ENCODE measurements around the gene SNTB2. TPM values are rescaled to one million over a fixed set of nuclear protein-coding genes. Genes with fewer than 3 reads are reported as not detected.

The SNTB2 gene
- total RNA-seq, 4 donors from 2014 or later = 13.3 to 36.8 (median 33.0) TPM

- peaks cover 0 to 88% of the 10 kb centered on the region in 2 donors for H3K36me3 ChIP-seq
- H3K4me3 ChIP-seq = no peak overlapping the region
- H3K4me1 ChIP-seq = no peaks in the 10 kb centered on the region
- H3K27me3 ChIP-seq = no peaks in the 10 kb centered on the region
- H3K27ac ChIP-seq = no peak overlapping the region
- ATAC-seq = no peak
- H3K9me3 ChIP-seq = no peaks in the 10 kb centered on the region
- intact Hi-C loops (cut with DNase I; ENCODE audit: low total_unique reads) (no loop called here), in situ Hi-C loops (cut with MboI; ENCODE audit: low sequenced_read_pairs in 4 of 4) (loop anchor here in 1 of 4 donors (25.0 kb wide), 1 partner anchor 127 kb away; no protein-coding TSS in a partner anchor)
- TF ChIP-seq CTCF (IDR thresholded peaks at IDR 0.05 in 4 of 5, conservative IDR thresholded peaks at IDR 0.05 in 1 of 5) (no peak), POLR2A (IDR thresholded peaks at IDR 0.05) (no peak)
- DNase-seq = no peak
These were observed 26.8 kb upstream of the SNTB2 start for GRCh38 chr16:69160192-69160591.

- in situ Hi-C loops (cut with MboI; ENCODE audit: low sequenced_read_pairs in 4 of 4) = loop anchor here in 1 of 4 donors (25.0 kb wide), 1 partner anchor 122 kb away; no protein-coding TSS in a partner anchor
- H3K27me3 ChIP-seq = no peaks in the 10 kb centered on the region
- H3K9me3 ChIP-seq = no peaks in the 10 kb centered on the region
- no peak overlapping the region for H3K4me3 ChIP-seq
- peaks cover 0 to 90% of the 10 kb centered on the region in 2 donors for H3K36me3 ChIP-seq
- intact Hi-C loops (cut with DNase I; ENCODE audit: low total_unique reads) = no loop called here
- TF ChIP-seq CTCF (IDR thresholded peaks at IDR 0.05 in 4 of 5, conservative IDR thresholded peaks at IDR 0.05 in 1 of 5) (no peak), POLR2A (IDR thresholded peaks at IDR 0.05) (no peak)
- no peak overlapping the region for H3K27ac ChIP-seq
- no peak for DNase-seq
- no peak for ATAC-seq
- H3K4me1 ChIP-seq = no peaks in the 10 kb centered on the region
These were observed 21.4 kb upstream of the SNTB2 start for GRCh38 chr16:69165584-69165983.

GRCh38 chr16:69166221-69166833 lies 20.6 kb upstream of the SNTB2 start:
- no peaks in the 10 kb centered on the region for H3K4me1 ChIP-seq
- peaks cover 0 to 82% of the 10 kb centered on the region in 2 donors for H3K36me3 ChIP-seq
- TF ChIP-seq CTCF (IDR thresholded peaks at IDR 0.05 in 4 of 5, conservative IDR thresholded peaks at IDR 0.05 in 1 of 5) (no peak), POLR2A (IDR thresholded peaks at IDR 0.05) (no peak)
- DNase-seq (no peak), ATAC-seq (no peak)
- no peaks in the 10 kb centered on the region for H3K27me3 ChIP-seq
- in situ Hi-C loops (cut with MboI; ENCODE audit: low sequenced_read_pairs in 4 of 4) = loop anchor here in 1 of 4 donors (25.0 kb wide), 1 partner anchor 121 kb away; no protein-coding TSS in a partner anchor
- intact Hi-C loops (cut with DNase I; ENCODE audit: low total_unique reads) = no loop called here
- no peaks in the 10 kb centered on the region for H3K9me3 ChIP-seq
- H3K27ac ChIP-seq = no peak overlapping the region
- no peak overlapping the region for H3K4me3 ChIP-seq

GRCh38 chr16:69166946-69167930 lies 19.7 kb upstream of the SNTB2 start:
- H3K9me3 ChIP-seq = no peaks in the 10 kb centered on the region
- no peak overlapping the region for H3K27ac ChIP-seq
- no peak for DNase-seq
- in situ Hi-C loops (cut with MboI; ENCODE audit: low sequenced_read_pairs in 4 of 4) = loop anchor here in 1 of 4 donors (25.0 kb wide), 1 partner anchor 120 kb away; no protein-coding TSS in a partner anchor
- no peaks in the 10 kb centered on the region for H3K4me1 ChIP-seq
- ATAC-seq = no peak
- no peak overlapping the region for H3K4me3 ChIP-seq
- intact Hi-C loops (cut with DNase I; ENCODE audit: low total_unique reads) = no loop called here
- H3K36me3 ChIP-seq = peaks cover 0 to 74% of the 10 kb centered on the region in 2 donors
- TF ChIP-seq POLR2A (IDR thresholded peaks at IDR 0.05) = no peak
- no peaks in the 10 kb centered on the region for H3K27me3 ChIP-seq

- H3K4me1 ChIP-seq = peaks cover 0 to 10% of the 10 kb centered on the region in 2 donors
- H3K4me3 ChIP-seq = no peak overlapping the region
- H3K36me3 ChIP-seq = peaks cover 0 to 61% of the 10 kb centered on the region in 2 donors
- no peak for TF ChIP-seq POLR2A (IDR thresholded peaks at IDR 0.05)
- H3K9me3 ChIP-seq = no peaks in the 10 kb centered on the region
- intact Hi-C loops (cut with DNase I; ENCODE audit: low total_unique reads) = no loop called here
- DNase-seq (no peak), ATAC-seq (no peak)
- H3K27ac ChIP-seq = no peak overlapping the region
- in situ Hi-C loops (cut with MboI; ENCODE audit: low sequenced_read_pairs in 4 of 4) = loop anchor here in 1 of 4 donors (25.0 kb wide), 1 partner anchor 118 kb away; no protein-coding TSS in a partner anchor
- no peaks in the 10 kb centered on the region for H3K27me3 ChIP-seq
These were observed 17.9 kb upstream of the SNTB2 start for GRCh38 chr16:69169051-69169450.
